NCI-H748 treated with DMSO at 0.1 percent for 48 hours (cell line): ENCODE data around the gene BMP7.

Experiments used
- DNase-seq: peaks from one replicate; lab custom pipeline; 2025; lab: John Stamatoyannopoulos, UW

BMP7 gene

DNA sequence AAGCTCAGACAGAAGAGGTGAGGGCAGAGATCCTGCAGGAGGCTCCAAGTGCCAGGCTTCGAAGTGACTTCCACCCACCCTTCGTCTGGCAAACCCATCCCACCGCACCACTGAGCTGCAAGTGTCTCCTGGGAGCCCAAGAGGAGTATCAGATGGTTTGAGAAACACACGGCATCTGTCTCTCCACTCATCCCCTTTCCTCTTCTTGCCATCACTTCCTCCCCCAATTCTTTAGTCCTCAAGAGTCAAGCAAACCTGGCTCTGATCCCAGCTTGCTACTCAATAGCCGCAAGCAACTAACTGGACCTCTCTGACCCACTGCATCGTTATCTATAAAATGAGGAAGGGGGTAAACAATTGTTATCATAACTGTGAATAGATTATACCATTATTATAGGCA lies 142.1 kb downstream of the BMP7 start:
- no peak for DNase-seq

DNA sequence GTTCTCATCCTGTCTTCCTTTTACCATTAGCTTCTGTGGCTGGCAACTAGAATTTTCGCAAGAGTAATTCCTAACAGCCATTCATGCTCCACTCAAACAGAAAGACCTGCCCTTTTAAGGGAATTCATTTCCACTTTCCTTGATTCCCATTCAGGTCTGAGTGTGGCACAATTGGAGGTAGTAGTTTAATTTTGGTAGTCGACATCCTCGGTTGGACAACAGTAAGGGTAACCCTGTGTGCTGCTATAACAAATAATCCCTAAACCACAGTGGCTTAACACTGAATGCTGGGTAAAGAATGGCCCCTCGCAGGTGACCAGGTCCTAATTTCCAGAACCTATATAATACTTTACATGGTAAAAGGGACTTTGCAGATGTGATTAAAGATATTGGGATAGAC lies 142.9 kb downstream of the BMP7 start:
- DNase-seq: no peak

DNA sequence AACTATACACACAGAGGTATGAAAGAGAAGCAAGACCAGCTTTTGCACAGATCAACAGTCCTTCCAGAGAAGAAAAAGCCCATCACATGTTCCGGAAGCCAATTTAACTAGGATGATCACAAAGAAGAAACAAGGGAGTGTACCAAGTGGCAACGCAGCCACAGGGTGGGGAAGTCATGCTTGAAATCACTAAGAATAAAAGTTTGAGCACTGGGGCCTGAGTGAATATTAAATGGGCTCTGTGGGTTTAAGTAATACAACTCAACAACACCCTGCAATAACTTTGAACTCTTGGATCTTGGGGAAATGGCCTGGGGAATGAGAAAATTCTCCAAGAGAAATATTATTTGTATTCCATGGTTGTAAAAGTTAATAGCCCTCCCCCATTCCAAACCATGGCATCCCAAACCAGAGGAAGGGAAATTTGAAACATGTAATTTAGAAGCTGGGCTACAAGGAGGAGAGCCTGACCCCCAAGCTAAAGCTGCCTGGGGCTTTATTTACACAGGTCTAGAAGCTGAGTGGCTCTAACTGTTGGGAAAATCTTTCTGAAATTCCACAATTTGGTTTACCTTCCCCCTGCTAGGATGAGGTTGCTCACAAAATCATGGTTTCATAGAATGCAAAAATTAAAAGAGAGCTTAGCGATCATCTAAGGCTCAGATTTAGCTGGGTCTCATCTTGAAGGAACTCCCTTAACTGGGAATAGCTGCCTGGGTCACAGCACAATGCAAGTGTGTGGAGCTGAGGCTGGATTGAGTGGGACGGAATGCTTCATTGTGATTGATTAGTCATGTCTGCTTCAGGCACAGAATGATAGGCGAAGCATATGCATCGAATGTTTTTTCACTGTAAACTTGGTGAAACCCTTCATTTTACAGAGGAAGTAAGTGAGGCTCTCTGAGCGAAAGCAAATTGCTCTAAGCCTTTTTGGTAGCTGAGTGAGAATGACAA lies 143.6 kb downstream of the BMP7 start:
- no peak for DNase-seq

DNA sequence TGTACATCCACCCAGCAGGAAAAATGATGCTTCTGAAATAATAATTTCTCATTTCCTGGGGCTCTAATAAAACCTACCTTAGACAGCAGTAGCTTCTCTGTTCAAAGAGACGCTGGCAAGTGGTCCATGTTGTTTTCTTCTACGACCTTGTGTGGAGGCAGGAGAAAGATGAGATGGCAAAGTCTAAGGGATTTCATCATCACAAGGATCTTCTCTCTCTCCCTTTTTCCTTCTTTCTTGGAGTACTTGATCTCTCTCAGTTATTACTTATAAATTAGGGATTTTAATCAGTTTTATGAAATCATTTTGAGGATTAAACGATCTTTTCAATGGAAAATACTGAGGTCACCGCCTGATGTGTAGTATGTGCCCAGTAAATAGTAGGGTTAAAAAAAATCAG lies 147.5 kb downstream of the BMP7 start:
- no peak for DNase-seq
